Colonic mucosa (tissue), 4 donors: Measurements from ENCODE around the gene CDK5. TPM values are rescaled to one million over a fixed set of nuclear protein-coding genes. Genes with fewer than 3 reads are reported as not detected.
A peak's percentile ranks its signal among the peaks of the same experiment; 100 is the strongest.

Experiments used
- DNase-seq: peaks from one replicate; pipeline ENCODE4 v3.0.0-alpha.2; 2020
- H3K27ac ChIP-seq: fragments of 200-600 bp; one replicate; pipeline ENCODE4 v1.8.0; 2021
- H3K27me3 ChIP-seq: fragments of 200-600 bp; one replicate; pipeline ENCODE4 v1.8.0; 2021
- H3K36me3 ChIP-seq: fragments of 200-600 bp; one replicate; pipeline ENCODE4 v1.8.0; 2021
- H3K4me1 ChIP-seq: fragments of 200-600 bp; one replicate; pipeline ENCODE4 v1.8.0; 2021; ENCODE audit warnings: mild to moderate bottlenecking
- H3K4me3 ChIP-seq: fragments of 200-600 bp; one replicate; pipeline ENCODE4 v1.8.0; 2021
- H3K9ac ChIP-seq, 2 donors: one replicate each; pipeline ENCODE4 v1.7.0; 2013; ENCODE audit warnings: control low read depth in 2 of 2, low read depth in 2 of 2, low read length in 2 of 2
- H3K9me3 ChIP-seq: fragments of 200-600 bp; one replicate; pipeline ENCODE4 v1.8.0; 2021
- intact Hi-C: fragments of 100-400 bp; cut with DNase I; formaldehyde crosslinking; loops from one replicate; pipeline ENCODE4 v1.14.1; 2022
- total RNA-seq, 2 donors: library from RNA; stranded (reverse); fragmentation: NEBNext Ultra II Directional in 1 of 2; extraction: Animal tissue kit (Norgen Biotek cat#: 25700) in 1 of 2; gene quantifications; one replicate each; pipeline ENCODE4 v1.2.1, GENCODE V29; 2021
- TF ChIP-seq, protein P1 (sequence below): fragments of 200-600 bp; IDR thresholded peaks from one replicate; pipeline ENCODE4 v1.8.0; 2022; ENCODE audit warnings: antibody characterized with exemption, mild to moderate bottlenecking
- donor health status: healthy.
- donor health status: DM: no; HTN: no; CAD: no.
- donor health status: DM: no; HTN: no; CAD: no.

Gene CDK5
- total RNA-seq, 2 donors from 2014 or later = 11.3 to 15.9 TPM

DNA sequence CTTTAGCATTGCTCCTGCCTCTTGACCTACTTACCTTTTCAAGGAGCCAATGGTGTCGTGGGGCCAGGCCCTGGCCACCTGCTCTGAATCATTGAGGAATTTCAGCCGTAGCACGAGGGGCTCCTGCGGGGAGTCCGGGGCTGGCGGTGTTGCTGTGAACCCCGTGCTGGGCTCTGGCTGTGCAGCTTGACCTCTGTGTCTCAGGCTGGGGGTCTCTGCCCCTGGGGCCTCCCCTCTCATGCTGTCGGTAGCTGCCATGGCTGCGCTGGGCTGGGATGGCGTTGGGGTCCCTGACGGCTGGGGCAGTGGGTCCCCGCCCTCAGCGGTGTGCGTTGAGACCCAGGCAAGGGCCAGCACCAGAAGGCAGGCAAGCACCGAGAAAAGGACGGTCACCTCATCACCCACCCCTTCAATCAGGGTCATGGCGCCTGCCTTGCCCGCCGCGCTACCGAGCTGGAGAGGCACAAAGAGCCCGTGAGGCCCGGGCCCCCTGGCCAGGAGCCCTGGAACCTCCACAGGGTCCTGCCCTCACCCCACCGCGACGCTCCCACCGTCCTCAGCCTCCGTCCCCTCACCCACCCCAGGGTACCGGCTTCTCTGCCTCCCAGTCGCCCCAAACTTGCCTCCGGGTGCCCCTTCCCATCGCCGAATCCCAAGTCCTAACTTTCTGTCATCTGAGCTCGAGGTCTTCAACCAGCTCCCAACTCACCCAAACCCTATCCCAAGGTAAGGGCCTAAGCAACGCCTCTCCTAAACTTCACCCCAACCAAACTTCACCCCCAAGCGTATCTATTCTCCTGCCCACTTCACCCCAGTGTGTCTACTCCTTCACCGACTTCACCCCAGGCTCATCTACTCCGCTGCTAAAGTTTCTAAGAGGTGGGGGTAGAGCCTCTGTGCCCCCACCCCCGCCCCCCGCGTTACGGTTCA, 24.7 kb upstream of the CDK5 start:
- TF ChIP-seq, protein P1, sequence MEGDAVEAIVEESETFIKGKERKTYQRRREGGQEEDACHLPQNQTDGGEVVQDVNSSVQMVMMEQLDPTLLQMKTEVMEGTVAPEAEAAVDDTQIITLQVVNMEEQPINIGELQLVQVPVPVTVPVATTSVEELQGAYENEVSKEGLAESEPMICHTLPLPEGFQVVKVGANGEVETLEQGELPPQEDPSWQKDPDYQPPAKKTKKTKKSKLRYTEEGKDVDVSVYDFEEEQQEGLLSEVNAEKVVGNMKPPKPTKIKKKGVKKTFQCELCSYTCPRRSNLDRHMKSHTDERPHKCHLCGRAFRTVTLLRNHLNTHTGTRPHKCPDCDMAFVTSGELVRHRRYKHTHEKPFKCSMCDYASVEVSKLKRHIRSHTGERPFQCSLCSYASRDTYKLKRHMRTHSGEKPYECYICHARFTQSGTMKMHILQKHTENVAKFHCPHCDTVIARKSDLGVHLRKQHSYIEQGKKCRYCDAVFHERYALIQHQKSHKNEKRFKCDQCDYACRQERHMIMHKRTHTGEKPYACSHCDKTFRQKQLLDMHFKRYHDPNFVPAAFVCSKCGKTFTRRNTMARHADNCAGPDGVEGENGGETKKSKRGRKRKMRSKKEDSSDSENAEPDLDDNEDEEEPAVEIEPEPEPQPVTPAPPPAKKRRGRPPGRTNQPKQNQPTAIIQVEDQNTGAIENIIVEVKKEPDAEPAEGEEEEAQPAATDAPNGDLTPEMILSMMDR = no peak
- no peaks in the 10 kb centered on the region for H3K36me3 ChIP-seq
- intact Hi-C loops = no loop called here
- peak overlapping the region; percentile 94 for H3K27ac ChIP-seq
- no peaks in the 10 kb centered on the region for H3K27me3 ChIP-seq
- no peaks in the 10 kb centered on the region for H3K9me3 ChIP-seq
- H3K4me1 ChIP-seq = peaks cover 22% of the 10 kb centered on the region
- peak; percentile 37 for DNase-seq
- peak overlapping the region; percentile 83 for H3K4me3 ChIP-seq
- peak overlapping the region; percentile 82 to 85 for H3K9ac ChIP-seq

DNA sequence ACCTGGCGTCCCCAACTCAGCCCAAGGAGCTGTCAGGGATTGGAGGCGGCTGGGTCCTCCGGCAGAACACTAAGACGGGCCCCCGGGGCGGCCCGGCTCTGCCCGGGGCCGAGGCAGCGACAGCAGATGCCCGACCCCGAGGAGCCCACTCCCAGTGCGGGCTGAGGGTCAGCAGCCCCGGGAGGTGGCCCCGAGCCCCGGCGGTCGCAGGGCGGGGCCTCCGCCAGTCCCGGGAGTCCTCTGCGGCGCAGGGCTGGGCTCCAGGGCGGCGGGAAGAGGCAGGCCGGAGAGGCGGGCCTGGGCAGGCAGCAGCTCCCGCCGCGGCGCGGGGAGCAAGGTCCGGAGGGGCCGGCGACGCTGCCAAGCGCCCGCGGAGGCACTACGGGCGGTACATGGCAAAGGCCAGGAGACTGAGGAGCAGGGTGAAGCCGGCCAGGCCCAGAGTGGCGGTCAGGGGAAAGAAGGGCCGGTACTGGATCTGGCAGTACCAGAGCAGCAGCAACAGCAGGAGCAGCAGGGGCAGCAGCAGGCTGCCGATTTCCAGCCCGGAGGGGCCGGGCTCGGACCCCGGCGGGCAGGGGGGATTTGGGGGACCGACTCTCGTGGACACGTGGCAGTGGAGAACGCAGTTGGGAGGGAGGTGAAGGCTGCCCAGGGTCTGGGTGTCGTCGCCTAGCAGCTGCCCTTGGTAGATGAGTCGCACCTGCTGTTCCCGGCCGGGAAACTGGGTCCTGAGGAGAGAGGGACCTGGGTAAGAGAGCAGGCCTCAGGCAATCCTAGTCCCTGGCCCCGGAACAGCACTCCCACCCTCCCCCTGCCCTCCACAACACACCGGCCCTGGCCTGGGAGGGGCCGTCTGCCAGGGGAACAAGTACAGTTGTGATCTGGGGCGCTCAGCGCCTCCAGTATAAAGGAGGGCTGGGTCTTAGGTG, 23.7 kb upstream of the CDK5 start:
- TF ChIP-seq, protein P1 = no peak
- Histone ChIP-seq H3K4me1 (peaks cover 22% of the 10 kb centered on the region), H3K9me3 (no peaks in the 10 kb centered on the region), H3K36me3 (no peaks in the 10 kb centered on the region), H3K4me3 (peak overlapping the region; percentile 83), H3K9ac (peak overlapping the region; percentile 82 to 85), H3K27ac (peak overlapping the region; percentile 94), H3K27me3 (no peaks in the 10 kb centered on the region)
- intact Hi-C loops = no loop called here
- DNase-seq = peak; percentile 61

DNA sequence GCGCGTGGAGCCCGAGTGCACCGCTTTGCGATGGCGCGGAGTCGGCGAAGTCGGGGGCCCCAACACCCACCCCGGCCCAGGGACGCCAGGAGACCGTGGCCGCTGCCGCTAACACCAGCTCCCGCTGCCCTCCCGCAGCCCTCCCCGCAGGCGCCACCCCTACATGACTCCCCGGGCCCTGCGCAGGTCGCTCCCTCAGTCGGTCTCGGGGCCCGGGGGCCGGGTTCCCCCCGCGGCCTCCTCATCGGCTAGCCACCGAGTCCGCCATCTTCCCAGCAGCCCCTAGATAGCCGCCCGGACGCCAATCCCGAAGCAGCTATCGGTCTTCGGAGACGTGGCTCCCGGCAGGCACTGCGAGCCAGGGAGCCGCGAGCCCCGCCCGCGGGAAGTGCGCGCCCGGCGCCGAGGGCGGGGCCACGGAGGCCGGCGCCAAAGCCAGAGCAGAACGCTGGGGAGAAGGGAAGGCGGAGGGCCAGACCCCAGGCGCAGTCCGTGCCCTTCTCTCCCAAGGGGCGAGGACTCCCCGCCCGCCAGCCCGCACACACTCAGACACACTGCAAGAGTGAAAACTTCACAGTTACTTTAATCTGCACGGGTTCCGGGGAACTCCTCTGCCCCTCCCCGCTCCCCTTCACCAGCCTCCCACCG, 22.9 kb upstream of the CDK5 start, which contains the start of gene FASTK:
TSS of gene FASTK (minus strand) at position 288 of the 648 bp plus-strand sequence. CDS start at position 245, 43 bp downstream.
- Histone ChIP-seq H3K4me1 (peaks cover 22% of the 10 kb centered on the region), H3K9ac (peak within 1 kb of the TSS; percentile 85 to 95), H3K4me3 (peak within 1 kb of the TSS; percentile 83), H3K9me3 (no peaks in the 10 kb centered on the region), H3K27ac (peak within 1 kb of the TSS; percentile 94), H3K36me3 (no peaks in the 10 kb centered on the region), H3K27me3 (no peaks in the 10 kb centered on the region)
- intact Hi-C loops = no loop called here
- peak; percentile 94 for DNase-seq
- TF ChIP-seq, protein P1 = no peak

DNA sequence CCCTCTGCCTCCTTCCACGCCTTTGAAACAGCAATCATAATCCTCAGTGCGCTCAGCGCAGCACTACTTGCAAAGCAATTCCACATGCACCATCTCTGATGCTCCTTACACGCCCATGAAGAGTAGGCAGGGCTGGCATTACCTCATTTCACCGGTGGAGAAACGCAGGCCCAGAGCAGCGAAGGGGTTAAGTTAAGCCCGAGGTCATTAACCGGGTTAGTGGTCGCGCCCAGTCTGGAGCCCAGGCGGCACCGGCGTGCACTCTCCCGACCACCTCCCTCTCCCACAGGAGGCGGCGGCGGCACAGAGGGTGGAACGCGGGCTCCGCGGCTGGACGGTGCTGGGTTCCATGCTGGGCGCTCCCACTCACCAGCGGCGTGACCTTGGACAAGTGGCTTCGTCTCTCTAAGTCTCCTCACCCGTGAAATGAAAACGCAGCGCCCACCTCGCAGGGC, 22.4 kb upstream of the CDK5 start:
- peak overlapping the region; percentile 83 for H3K4me3 ChIP-seq
- DNase-seq = peak; percentile 46
- intact Hi-C loops = no loop called here
- peak overlapping the region; percentile 85 to 95 for H3K9ac ChIP-seq
- peak overlapping the region; percentile 94 for H3K27ac ChIP-seq
- H3K36me3 ChIP-seq = peaks cover 3% of the 10 kb centered on the region
- H3K27me3 ChIP-seq = no peaks in the 10 kb centered on the region
- H3K9me3 ChIP-seq = no peaks in the 10 kb centered on the region
- H3K4me1 ChIP-seq = peaks cover 22% of the 10 kb centered on the region
- TF ChIP-seq, protein P1 = no peak
